GM21529 (cell line): Measurements from ENCODE around the gene CHGA.

ENCODE experiments used
- ATAC-seq: cut with Tn5 transposase; IDR thresholded peaks from one replicate; pipeline ENCODE4 v1.9.1; 2021; ENCODE audit not compliant: unreplicated experiment

CHGA gene

DNA sequence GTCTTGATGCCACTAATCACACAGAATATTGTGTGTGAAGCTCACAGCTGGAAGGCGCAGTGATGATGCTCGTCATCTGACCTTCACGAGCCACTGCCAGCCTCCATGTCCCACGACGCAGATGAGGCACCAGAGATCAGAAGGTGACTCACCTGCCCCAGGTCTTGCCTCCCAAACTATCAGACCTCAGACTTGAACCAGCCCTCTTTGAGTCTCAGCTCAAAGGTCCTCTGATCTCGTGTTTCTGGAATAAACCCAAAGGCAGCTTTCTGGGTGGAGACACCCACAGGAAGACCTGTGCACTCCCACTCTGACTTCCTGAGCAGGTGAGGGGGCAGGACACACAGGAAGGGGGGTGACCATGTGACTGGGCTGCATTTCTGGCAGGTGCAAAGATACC is 19.6 kb upstream of the CHGA start:
- ATAC-seq = no peak

DNA sequence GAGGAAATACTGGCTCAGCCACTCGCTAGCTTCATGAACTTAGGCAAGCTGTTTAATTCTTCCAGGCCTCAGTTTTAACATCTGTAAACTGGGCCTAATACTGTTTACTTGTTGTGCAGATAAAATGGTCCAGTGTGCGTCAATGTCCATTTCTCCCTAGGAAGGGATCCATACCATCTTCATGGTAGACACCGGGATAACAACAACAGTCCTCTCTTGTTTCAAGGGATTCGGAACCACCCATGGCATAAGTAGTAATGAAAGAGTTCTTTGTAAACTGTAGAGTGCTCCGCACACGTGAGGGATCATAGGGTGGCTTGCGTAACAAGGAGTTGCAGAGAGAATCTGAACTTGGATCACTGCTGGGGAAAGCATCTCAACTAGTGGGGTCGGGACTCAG is 17.3 kb upstream of the CHGA start:
- ATAC-seq = no peak

DNA sequence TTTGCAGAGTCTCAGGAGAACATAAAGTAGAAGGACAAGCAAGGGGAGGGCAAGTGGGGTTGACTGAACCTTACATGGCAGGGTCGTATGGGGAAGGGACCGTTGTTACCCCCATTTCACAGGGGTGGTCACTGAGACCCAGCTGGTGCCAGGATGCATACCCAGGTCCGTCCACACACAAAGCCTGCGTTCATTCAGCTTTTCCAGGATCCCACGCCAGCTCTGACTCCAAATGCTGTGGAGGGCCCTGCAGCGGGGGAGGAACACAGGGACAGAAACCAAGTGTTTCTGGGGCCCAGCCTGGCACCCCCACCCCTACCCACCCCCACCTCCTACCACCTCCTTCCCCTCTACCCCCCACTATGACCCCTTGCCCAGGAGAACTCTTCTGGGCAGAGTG is 16.5 kb upstream of the CHGA start:
- no peak for ATAC-seq

DNA sequence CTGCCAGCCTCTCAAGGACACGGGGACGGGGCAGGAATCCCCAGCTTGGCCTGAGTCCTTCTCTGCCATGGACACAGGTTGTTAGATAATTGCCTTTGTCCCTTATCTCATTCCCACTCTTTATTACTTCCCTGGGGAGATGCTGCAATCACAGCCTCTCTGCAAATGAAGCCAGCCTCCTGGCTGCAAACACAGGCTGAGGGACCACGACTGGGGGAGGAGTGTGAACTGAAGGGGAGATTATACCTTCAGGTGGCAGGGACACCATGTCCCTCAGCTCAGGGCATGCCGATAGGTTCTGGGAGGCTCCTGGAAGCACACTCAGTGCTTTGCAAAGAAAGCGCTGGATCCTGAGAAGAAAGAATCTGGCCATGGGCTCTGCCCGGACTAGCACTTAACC is 16.1 kb upstream of the CHGA start:
- ATAC-seq = no peak

DNA sequence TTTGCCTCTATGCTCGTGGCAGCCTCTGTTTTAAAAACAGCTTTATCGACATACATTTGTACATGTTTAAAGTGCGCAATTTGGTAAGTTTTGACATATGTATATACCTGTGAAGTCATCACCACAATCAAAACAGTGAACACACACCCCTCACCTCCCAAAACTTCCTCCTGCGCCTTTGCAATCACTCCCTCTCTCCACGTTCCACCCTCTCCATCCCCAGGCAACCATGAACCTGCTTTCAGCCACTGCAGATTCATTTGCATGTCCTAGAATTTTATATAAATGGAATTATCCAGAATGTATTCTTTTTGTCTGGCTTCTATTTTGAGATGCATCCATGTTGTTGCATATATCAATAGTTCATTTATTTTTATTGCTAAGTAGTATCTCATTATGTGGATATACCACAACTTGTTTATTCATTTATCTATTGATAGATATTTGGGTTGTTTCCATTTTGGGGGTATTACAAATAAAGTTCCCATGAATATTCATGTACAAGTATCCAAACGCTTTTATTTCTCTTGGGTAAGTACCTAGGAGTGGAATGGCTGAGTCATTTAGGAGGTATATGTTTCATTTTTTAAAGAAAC is 15.5 kb upstream of the CHGA start:
- ATAC-seq = no peak

DNA sequence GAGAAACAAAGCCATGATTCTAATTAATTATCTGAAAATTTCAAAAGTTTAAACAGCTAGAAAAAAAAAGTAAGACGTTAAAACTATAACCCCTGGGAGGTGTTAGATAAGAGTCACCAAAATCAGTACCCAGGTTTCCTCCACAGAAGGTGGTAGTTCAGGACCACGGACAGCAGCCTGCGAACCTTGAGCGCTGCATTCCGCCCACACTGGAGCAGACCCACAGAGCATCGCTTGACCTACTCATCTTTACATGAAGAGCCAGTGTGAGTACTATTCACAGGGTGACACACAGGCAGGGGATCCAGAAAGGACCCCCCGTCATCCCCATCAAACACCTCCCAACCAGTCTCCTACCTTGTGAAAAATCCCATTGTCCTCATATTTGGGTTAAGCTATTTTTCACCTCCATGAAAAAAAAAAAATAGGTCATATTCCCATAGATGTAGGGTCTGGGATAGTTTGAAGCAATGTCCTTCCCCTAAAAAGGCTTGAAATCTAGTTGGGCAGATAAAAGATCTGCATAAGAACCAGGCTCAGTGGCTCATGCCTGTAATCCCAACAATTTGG is 8.8 kb upstream of the CHGA start:
- no peak for ATAC-seq

DNA sequence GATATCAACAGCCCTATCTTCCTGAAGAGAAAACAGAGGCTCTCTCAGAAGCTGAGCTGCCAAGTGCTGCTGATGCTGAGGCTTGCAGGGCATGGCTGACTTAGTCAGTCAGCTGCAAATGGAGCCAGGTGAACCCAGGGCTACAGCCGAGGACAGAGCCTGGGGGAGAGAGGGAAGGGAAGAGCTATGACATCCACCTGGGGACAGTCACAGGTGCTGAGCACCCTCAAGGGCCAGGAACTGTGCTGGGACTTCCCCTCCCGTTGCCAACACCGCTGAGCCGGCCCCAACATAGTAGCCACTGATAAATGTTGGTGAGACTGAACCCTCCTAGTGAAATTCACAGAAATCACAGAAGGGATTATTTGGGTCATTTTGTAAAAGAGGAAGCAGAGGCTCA is 6.7 kb upstream of the CHGA start:
- ATAC-seq = no peak

DNA sequence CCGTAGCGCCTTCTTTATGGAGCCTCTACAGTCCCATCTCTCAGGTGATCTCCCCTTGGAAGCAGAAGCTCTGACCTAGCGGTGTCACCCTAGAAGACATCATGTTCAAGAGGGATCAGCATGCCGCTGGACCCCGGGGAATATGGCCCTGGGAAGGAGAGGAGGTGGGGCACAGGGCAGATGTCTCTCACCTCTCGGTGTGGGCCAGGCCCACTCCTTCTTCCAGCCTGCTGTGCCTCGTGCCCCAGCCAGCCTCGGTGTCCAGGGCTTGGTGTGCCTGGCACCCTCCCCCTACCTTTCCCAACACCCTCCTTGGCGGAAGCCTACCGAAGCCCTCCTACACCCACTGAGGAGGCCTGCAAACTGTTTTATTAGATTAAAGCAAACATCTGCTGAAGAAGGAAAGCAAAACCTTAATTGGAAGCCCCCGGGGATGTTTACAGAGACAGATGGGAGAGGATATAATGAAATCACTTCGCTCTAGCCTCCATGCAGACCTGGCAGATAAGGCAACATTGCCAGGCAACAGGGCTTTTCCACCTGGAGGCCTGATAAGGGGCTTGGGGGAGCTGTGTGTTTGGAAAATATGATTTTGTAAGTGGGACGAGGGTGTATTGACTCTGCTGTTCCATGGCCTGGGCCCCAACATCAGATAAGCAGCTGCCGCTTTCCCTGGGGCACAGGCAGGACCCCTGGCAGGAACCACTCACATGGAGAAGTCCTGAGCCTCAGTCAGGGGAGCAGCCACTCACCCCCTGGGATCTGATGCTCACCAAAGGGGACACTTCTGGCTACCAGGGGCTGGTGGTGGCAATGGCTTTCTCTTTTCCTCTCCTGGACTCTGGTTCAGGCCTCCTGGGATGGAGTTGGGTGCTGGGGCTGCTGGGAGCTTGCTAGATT is 5.7 kb upstream of the CHGA start:
- no peak for ATAC-seq

DNA sequence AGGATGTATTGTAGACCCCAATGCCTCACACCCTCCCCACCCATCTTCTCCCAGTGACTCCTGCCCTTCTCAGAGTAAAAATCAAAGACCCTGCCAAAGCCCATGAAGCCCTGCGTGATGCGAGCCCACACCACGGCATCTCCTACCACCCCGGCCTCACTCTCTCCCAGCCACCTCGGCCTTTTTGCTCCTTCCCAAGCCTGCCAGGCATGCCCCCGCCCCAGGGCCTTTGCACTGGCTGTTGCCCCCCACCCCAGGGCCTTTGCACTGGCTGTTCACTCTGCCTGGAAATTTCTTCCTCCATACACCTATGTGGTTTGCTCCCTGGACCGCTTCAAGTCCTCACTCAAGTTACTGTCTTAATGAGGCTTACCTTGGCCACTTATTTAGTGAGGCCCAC is 5.0 kb upstream of the CHGA start:
- ATAC-seq = no peak

DNA sequence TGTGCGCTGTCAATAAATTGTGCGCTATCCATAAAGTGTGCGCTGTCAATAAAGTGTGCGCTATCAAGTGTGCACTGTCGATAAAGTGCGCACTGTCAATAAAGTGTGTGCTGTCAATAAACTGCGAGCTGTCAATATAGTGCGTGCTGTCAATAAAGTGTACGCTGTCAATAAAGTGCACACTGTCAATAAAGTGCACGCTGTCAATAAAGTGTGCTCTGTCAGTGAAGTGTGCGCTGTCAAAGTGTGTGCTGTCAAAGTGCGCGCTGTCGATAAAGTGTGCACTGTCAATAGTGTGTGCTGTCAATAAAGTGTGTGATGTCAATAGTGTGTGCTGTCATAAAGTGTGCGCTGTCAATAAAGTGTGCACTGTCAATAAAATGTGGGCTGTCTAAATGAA is 2.9 kb upstream of the CHGA start:
- ATAC-seq = no peak

DNA sequence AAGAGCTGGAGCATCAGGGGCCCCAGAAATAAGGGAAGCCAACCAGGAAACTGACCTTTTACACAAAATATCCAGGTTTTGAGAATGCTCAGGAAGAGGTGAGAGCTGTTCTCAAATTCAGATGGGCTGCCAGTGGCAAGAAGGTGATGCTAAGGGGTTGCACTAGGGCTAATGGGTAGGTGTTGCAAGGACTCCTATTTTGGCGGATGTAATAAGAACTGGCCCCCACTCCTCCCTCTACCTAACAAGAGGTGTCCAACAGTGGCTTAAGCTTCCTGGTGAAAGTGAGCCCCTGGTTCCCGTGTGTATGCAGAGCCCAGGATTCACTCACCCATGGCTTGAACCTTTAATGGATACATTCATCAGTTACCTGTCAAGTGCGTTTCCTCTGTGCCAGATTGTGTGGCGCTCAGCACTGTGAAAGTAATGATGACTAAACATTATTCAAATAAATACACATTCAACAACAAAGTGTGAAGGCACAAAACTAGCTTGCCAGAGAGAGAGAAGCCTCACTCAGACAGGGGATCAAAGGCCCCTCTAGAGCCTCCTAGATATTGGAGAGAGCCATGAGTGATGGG is 705 bp upstream of the CHGA start:
- no peak for ATAC-seq

DNA sequence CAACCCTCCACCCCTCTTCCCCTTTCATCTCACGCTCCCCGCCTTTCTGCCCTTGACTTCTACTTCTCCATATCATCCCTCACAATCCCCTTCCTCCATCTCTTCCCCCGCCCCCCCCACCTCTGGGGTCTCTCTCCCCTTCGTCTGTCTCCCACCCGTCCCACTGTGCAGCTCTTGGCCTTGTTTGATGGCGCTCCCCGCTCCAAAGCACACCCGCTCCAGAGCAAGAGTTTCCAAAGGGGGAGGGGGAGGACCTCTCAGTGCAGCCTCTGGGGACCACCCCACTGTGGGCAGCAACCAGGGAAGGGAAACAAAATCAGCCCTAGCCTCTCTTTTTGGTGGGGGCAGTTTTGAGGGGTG is 774 bp downstream of the CHGA start:
- no peak for ATAC-seq

DNA sequence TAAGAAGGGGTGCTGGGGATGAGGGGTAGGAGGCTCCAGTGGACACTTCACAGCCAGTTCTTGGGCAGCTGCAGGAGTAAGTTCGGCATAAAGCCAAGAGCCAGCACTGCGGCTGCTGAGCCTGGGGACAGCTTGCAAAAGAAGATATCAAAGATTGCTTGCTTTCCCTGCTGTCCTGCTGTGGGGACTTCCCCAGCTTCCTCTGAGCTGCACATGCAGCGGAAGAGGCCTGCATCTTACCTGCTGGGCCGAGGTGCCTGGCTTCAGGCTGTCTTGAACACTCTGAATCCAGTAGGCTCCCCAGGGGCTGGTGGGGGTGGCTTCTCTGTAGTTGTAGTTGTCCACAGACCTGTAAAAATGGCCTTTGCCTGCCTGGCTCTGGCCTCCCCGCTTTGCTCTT is 1.3 kb downstream of the CHGA start:
- ATAC-seq = no peak

DNA sequence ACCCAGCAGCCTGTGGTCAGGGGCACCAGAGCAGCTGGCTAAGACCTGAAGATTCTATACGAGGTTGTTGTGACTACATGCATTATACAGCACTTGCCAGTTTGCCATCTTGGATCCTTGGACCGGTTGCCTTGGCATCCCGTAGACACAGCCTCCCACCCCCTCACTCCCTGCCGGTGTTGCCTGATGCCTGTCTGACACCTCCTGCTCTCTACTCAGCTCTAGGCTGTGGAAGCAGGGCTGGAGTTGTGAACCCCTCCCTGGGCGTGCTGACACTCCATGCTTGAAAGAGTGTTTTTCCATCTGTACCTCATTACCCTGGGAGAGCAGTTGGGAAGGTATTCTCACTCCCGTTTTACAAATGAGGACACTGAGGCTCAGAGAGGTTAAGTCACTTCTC is 2.5 kb downstream of the CHGA start:
- no peak for ATAC-seq

DNA sequence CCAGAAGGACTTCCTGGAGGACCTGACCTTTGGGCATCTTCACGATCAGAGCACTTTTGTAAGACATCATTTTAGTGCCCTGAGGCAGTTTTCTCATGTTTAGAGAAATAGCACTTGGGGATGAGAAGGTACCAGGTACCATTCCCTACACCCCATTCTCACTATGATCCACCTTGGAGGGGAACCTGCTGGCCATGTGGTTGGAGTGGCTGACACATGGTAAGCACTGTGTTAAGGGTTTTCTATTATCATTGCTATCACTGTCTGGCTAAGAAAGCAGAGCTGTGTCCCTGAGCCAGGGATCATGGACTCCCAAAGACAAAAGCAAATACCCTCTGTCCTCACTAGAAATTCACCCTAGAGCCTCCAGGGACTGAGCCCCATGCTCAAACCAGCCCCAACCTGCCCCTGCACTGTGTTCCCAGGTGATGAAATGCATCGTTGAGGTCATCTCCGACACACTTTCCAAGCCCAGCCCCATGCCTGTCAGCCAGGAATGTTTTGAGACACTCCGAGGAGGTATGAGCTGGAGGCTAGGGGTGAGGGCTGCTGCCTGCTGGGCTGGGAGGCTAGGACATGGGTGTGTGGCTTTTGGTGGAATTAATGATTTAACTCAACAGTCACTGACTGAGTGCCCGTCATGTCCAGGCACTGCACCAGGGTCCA is 3.4 kb downstream of the CHGA start:
- no peak for ATAC-seq

DNA sequence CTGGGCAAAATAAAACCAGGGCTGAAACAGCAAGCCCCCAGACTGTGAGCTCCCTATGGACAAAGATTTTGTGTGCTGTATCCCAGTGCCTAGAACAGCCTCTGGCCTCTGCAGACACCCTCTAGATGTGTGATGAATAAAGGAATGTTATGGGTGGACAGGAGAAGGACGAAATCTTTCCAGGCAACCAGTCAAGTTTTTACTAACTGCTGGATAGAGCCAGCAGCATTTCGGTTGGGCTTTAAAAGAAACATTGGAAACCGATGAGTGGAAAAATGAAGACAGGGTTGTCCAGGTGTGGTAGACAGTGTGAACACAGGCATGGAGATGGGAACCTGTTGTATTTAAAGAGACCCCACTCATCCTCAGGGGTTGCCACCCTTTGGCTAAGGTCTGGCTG is 4.0 kb downstream of the CHGA start:
- ATAC-seq = no peak

DNA sequence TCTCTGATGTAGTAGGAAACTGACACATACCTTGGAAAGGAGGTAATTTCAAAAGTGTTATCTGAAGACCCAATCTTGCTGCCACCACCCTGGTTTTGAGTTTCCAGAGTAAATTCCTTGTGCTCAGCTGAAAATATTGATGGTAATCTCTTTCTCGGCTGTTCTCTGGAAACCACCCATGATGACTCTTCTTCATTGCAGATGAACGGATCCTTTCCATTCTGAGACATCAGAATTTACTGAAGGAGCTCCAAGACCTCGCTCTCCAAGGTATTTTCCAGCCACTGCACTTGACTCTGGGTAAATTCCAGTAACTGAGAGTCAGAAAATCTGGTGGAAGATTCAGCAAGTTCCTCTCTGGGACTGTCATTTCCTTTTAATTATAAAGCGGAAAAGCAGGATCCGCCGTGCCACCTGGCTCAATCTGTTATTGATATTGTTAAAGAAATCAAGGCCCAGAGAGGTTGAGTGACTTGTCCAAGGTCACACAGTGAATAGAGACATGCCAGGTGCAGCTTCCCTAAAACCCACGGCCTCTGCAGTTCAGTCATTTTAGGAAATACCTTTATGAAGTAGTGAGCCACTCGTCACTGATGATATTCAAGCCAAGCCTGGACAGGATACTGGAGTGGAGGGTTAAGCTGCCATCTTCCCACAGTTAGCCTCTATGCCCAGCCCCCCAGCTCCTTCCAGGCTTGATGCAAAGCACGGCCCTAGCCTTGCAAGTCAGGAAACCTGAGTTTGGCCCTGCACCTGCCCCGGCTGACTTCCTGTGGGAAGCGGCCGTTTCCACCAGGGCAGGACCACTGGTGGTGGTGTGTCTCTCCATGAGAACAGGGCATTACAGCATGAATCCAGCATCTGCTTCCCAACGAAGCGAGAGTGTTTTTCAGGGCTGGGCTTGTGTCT is 4.7 kb downstream of the CHGA start:
- no peak for ATAC-seq

DNA sequence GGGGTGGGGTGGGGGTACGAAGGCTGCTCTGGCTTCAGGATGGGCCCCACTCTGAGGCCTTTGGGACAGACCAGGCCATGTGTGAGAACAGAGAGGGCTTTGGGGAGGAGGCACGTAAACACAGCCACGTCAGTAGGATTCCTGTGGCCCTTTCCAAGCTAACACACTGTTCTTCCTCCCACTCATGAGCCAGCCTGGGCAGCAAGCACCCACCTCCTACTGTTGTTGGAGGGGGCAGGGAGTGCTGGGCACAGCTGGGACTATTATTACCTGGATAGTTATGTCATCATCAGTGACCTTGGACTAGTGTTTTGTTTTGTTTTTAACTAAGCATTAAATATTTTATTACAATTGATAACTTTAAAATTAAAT is 5.3 kb downstream of the CHGA start:
- no peak for ATAC-seq

DNA sequence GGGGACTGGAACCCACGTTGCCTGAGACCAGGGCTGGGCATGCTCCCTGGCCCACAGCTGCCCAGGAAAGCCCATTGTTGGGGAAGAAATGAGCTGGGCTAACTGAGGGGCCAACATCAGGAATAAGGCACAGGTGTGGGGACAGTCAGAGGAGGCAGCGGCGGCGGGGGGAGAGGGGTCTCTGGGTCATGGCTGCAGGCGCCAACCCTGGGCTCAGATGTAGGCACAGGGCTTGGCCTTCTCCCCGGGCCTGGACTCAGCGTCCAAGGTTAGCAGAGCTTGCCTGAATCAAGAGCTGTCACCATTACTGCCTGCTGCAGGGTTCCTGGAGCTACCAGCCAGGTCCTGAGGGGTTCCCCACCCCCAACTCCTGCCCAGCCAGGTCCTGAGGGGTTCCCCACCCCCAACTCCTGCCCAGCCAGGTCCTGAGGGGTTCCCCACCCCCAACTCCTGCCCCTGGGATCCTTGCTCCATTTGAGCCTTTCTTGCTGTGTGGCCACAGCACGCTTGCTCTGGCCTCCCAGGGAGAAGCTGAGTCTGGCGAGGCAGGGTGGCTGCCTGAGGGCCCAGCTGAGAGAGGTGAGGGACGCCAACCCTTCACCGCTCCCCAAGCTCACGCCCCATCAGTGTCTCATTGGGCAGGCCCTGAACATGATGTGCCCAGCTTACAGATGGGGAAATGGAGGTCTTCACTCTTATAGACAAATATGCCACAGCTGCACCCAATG is 6.2 kb downstream of the CHGA start:
- ATAC-seq = no peak
